Activated CD8-positive, alpha-beta T cell treated with anti-CD3 and anti-CD28 coated beads for 36 hours (primary cell): Measurements from ENCODE around the gene GALK2. TPM values are rescaled to one million over a fixed set of nuclear protein-coding genes. Genes with fewer than 3 reads are reported as not detected.

Source experiments
- ATAC-seq: fragments of 200-7000 bp; cut with Tn5 transposase; one replicate; pipeline ENCODE4 v1.10.0; 2021; ENCODE audit warnings: mild to moderate bottlenecking, moderate library complexity
- CTCF ChIA-PET: fragments of 350-600 bp; sonication (Branson Sonifier 250); formaldehyde crosslinking; loops from one replicate; lab custom pipeline; 2021; ENCODE audit warnings: antibody characterized with exemption; lab: Charles Lee
- POLR2A ChIA-PET: fragments of 350-600 bp; sonication (Branson Sonifier 250); formaldehyde crosslinking; loops from one replicate; lab custom pipeline; 2021; ENCODE audit warnings: antibody characterized with exemption; lab: Charles Lee
- DNase-seq: peaks from one replicate; pipeline ENCODE4 v3.0.0-alpha.2; 2020
- H3K27ac Mint-ChIP-seq: one replicate; pipeline ENCODE4 v1.8.0; 2021; ENCODE audit warnings: mild to moderate bottlenecking, mixed read lengths
- H3K27me3 Mint-ChIP-seq: one replicate; pipeline ENCODE4 v1.8.0; 2021; ENCODE audit warnings: mixed read lengths
- H3K36me3 Mint-ChIP-seq: one replicate; pipeline ENCODE4 v1.8.0; 2021; ENCODE audit warnings: low read depth, mixed read lengths
- H3K4me1 Mint-ChIP-seq: one replicate; pipeline ENCODE4 v1.8.0; 2021; ENCODE audit warnings: low read depth, mixed read lengths
- H3K4me3 Mint-ChIP-seq: one replicate; pipeline ENCODE4 v1.8.0; 2021; ENCODE audit warnings: mild to moderate bottlenecking, moderate library complexity, mixed read lengths
- H3K9me3 Mint-ChIP-seq: one replicate; pipeline ENCODE4 v1.8.0; 2021; ENCODE audit warnings: mixed read lengths
- intact Hi-C: fragments of 100-400 bp; cut with micrococcal nuclease; formaldehyde crosslinking; loops from one replicate; pipeline ENCODE4 v1.10.0; 2022
- total RNA-seq, 2 experiments: library from RNA; stranded (reverse); gene quantifications; one replicate each; pipeline ENCODE4 v1.2.3, GENCODE V29; 2021
- TF ChIP-seq, protein P1 (sequence below): fragments of 200-600 bp; IDR thresholded peaks from one replicate; pipeline ENCODE4 v1.8.0; 2022; ENCODE audit warnings: antibody characterized with exemption, mild to moderate bottlenecking

GALK2 gene
- total RNA-seq, 2 experiments from 2014 or later, result 26.8 to 27.5 TPM

DNA sequence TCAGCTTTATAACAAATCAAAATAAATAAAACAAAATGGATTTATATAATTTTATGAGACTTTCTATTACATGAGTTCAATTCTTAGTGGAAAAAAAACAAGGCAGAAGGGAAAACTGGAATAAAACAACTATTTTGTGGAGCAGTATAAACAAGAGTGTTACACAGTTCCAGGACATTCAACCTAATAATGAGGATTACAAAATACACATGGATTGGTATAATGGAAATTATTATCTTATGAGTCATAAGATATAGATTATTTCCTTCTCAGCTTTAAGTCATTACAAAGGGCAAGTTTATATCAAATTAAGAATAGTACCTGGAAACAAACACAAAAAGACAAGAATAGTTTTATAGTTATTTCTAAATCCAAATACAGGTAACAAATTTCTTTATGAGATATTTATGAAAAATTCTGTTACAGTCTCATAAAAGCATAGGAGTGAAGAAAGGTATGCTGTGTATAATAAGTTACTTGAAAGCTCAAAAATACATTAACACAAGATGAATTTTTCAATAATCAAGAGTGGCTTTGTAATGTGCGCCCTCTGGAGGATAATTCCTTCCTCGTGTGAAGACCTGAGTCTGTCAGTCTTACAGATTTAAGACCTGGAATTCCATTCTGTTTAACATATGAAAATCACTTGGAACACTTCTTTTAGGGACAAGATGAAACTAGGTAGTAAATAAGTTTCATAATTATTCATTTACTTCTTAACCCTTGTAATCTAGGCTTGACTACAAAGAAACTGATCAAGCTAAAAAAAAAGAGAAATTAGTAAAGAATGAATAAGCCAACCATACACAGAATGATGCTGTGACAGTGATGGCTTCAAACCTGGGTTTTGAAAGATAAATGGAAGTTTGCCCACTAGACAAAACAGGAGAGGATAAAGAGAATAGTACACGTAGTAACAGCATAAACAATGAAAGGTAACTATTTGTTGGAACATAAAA is 24.1 kb upstream of the GALK2 start:
- Mint-ChIP-seq H3K4me3 (no peak overlapping the region), H3K4me1 (peaks cover 40% of the 10 kb centered on the region), H3K27ac (no peak overlapping the region), H3K27me3 (no peaks in the 10 kb centered on the region), H3K36me3 (peaks cover 29% of the 10 kb centered on the region), H3K9me3 (no peaks in the 10 kb centered on the region)
- ChIA-PET POLR2A (interaction anchor here (1.7 to 2.1 kb wide), 2 partner anchors 18 to 99 kb away, joined by 5 to 6 read pairs; partner anchors contain the start of gene SECISBP2L), CTCF (interaction anchor here (0.7 to 3.2 kb wide), 25 partner anchors 9 to 335 kb away, joined by 3 to 30 read pairs (median 4); partner anchors contain the start of genes CEP152, COPS2, EID1 and GALK2)
- intact Hi-C loops, result no loop called here
- DNase-seq, result peak; percentile 48
- TF ChIP-seq, protein P1, sequence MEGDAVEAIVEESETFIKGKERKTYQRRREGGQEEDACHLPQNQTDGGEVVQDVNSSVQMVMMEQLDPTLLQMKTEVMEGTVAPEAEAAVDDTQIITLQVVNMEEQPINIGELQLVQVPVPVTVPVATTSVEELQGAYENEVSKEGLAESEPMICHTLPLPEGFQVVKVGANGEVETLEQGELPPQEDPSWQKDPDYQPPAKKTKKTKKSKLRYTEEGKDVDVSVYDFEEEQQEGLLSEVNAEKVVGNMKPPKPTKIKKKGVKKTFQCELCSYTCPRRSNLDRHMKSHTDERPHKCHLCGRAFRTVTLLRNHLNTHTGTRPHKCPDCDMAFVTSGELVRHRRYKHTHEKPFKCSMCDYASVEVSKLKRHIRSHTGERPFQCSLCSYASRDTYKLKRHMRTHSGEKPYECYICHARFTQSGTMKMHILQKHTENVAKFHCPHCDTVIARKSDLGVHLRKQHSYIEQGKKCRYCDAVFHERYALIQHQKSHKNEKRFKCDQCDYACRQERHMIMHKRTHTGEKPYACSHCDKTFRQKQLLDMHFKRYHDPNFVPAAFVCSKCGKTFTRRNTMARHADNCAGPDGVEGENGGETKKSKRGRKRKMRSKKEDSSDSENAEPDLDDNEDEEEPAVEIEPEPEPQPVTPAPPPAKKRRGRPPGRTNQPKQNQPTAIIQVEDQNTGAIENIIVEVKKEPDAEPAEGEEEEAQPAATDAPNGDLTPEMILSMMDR, result peak; percentile 58
- peak; percentile 24 for ATAC-seq

GRCh38 chr15:49148298-49148697 is 21.7 kb upstream of the GALK2 start:
- CTCF ChIA-PET, result interaction anchor here (2.6 kb wide), 1 partner anchor 287 kb away, joined by 12 read pairs; no protein-coding TSS in a partner anchor
- peak overlapping the region; percentile 19 for H3K27ac Mint-ChIP-seq
- no peaks in the 10 kb centered on the region for H3K27me3 Mint-ChIP-seq
- H3K36me3 Mint-ChIP-seq, result peaks cover 11% of the 10 kb centered on the region
- H3K4me1 Mint-ChIP-seq, result peaks cover 47% of the 10 kb centered on the region
- POLR2A ChIA-PET, result no interaction called here
- DNase-seq (no peak), ATAC-seq (no peak)
- no peak overlapping the region for H3K4me3 Mint-ChIP-seq
- intact Hi-C loops, result no loop called here
- TF ChIP-seq, protein P1, result no peak
- H3K9me3 Mint-ChIP-seq, result no peaks in the 10 kb centered on the region

- peaks cover 9% of the 10 kb centered on the region for H3K36me3 Mint-ChIP-seq
- H3K4me3 Mint-ChIP-seq, result no peak overlapping the region
- no peak for ATAC-seq
- no peaks in the 10 kb centered on the region for H3K27me3 Mint-ChIP-seq
- CTCF ChIA-PET, result interaction anchor here (2.6 kb wide), 1 partner anchor 287 kb away, joined by 12 read pairs; no protein-coding TSS in a partner anchor
- H3K4me1 Mint-ChIP-seq, result peaks cover 51% of the 10 kb centered on the region
- peak overlapping the region; percentile 19 for H3K27ac Mint-ChIP-seq
- no peaks in the 10 kb centered on the region for H3K9me3 Mint-ChIP-seq
- TF ChIP-seq, protein P1, result no peak
- POLR2A ChIA-PET, result no interaction called here
- no peak for DNase-seq
- intact Hi-C loops, result no loop called here
These were observed 21.3 kb upstream of the GALK2 start for GRCh38 chr15:49148727-49149126.

- H3K27me3 Mint-ChIP-seq, result no peaks in the 10 kb centered on the region
- H3K36me3 Mint-ChIP-seq, result peaks cover 9% of the 10 kb centered on the region
- TF ChIP-seq, protein P1, result no peak
- H3K27ac Mint-ChIP-seq, result no peak overlapping the region
- H3K4me3 Mint-ChIP-seq, result no peak overlapping the region
- peaks cover 49% of the 10 kb centered on the region for H3K4me1 Mint-ChIP-seq
- intact Hi-C loops, result no loop called here
- ChIA-PET POLR2A (interaction anchor here (1.5 kb wide), 1 partner anchor 341 kb away, joined by 3 read pairs; the partner anchor contains the start of gene CEP152), CTCF (interaction anchor here (1.3 kb wide), 1 partner anchor 290 kb away, joined by 3 read pairs; no protein-coding TSS in a partner anchor)
- no peaks in the 10 kb centered on the region for H3K9me3 Mint-ChIP-seq
- no peak for ATAC-seq
- DNase-seq, result no peak
These were observed 18.2 kb upstream of the GALK2 start for GRCh38 chr15:49151831-49152230.
